Endothelial cell (in vitro differentiated cells): ENCODE results near the gene FZR1. TPM values are rescaled to one million over a fixed set of nuclear protein-coding genes. Genes with fewer than 3 reads are reported as not detected.

Experiments
- DNase-seq: peaks from one replicate; pipeline ENCODE4 v3.0.0; 2021; ENCODE audit warnings: low spot score
- H3K27ac Mint-ChIP-seq: one replicate; pipeline ENCODE4 v1.8.0; 2021; ENCODE audit warnings: mixed read lengths, inconsistent platforms; ENCODE audit not compliant: unreplicated experiment
- H3K27me3 Mint-ChIP-seq: one replicate; pipeline ENCODE4 v1.8.0; 2021; ENCODE audit warnings: mild to moderate bottlenecking, moderate library complexity, mixed read lengths, inconsistent platforms; ENCODE audit not compliant: unreplicated experiment
- H3K36me3 Mint-ChIP-seq: one replicate; pipeline ENCODE4 v1.8.0; 2021; ENCODE audit warnings: mild to moderate bottlenecking, low read depth, mixed read lengths, inconsistent platforms; ENCODE audit not compliant: unreplicated experiment
- H3K4me1 Mint-ChIP-seq: one replicate; pipeline ENCODE4 v1.8.0; 2021; ENCODE audit warnings: mild to moderate bottlenecking, mixed read lengths, inconsistent platforms; ENCODE audit not compliant: unreplicated experiment
- H3K4me3 Mint-ChIP-seq: one replicate; pipeline ENCODE4 v1.8.0; 2021; ENCODE audit warnings: mild to moderate bottlenecking, mixed read lengths, inconsistent platforms; ENCODE audit not compliant: unreplicated experiment
- H3K9me3 Mint-ChIP-seq: one replicate; pipeline ENCODE4 v1.8.0; 2021; ENCODE audit warnings: mixed read lengths, inconsistent platforms; ENCODE audit not compliant: unreplicated experiment
- CTCF ChIP-seq: fragments of 200-600 bp; sonication (generic); IDR thresholded peaks from one replicate; pipeline ENCODE4 v1.5.0; 2021; ENCODE audit warnings: antibody characterized with exemption; ENCODE audit not compliant: unreplicated experiment
- total RNA-seq: library from RNA; stranded (reverse); fragmentation: NEBNext Ultra II Directional; extraction: Animal tissue kit (Norgen Biotek cat#: 25700); gene quantifications from one replicate; pipeline ENCODE4 v1.2.1, GENCODE V29; 2021; ENCODE audit not compliant: unreplicated experiment

FZR1 gene
- total RNA-seq, 1 donor from 2014 or later, result 38.9 TPM

- Mint-ChIP-seq H3K9me3 (no peaks in the 10 kb centered on the region), H3K27me3 (peaks cover 23% of the 10 kb centered on the region), H3K27ac (no peak overlapping the region), H3K4me3 (peak overlapping the region; percentile 84), H3K36me3 (peaks cover 12% of the 10 kb centered on the region), H3K4me1 (peaks cover 12% of the 10 kb centered on the region)
- DNase-seq, result peak; percentile 91
- TF ChIP-seq CTCF, result no peak
Observed at GRCh38 chr19:3573858-3574637, 67.9 kb downstream of the FZR1 start.

- Mint-ChIP-seq H3K9me3 (no peaks in the 10 kb centered on the region), H3K36me3 (peaks cover 12% of the 10 kb centered on the region), H3K27me3 (peaks cover 30% of the 10 kb centered on the region), H3K4me3 (peak overlapping the region; percentile 79), H3K4me1 (peaks cover 12% of the 10 kb centered on the region), H3K27ac (peak overlapping the region; percentile 13)
- TF ChIP-seq CTCF, result no peak
- DNase-seq, result peak; percentile 49
Observed at GRCh38 chr19:3575260-3575741, 69.2 kb downstream of the FZR1 start.

- Mint-ChIP-seq H3K9me3 (no peaks in the 10 kb centered on the region), H3K36me3 (peaks cover 12% of the 10 kb centered on the region)
- no peak for DNase-seq
Observed at GRCh38 chr19:3575949-3576673, 70.0 kb downstream of the FZR1 start.

GRCh38 chr19:3576696-3577443, 70.8 kb downstream of the FZR1 start:
- TF ChIP-seq CTCF, result no peak
- Mint-ChIP-seq H3K27ac (no peak overlapping the region), H3K4me1 (peaks cover 11% of the 10 kb centered on the region), H3K27me3 (peaks cover 26% of the 10 kb centered on the region), H3K36me3 (peaks cover 12% of the 10 kb centered on the region), H3K4me3 (peak overlapping the region; percentile 31), H3K9me3 (no peaks in the 10 kb centered on the region)
- peak; percentile 42 for DNase-seq

More at GRCh38 chr19:3575949-3576673, 70.0 kb downstream of the FZR1 start:
- H3K4me1 Mint-ChIP-seq, result peaks cover 12% of the 10 kb centered on the region
- peaks cover 31% of the 10 kb centered on the region for H3K27me3 Mint-ChIP-seq
- no peak for TF ChIP-seq CTCF
- no peak overlapping the region for H3K27ac Mint-ChIP-seq
- peak overlapping the region; percentile 31 for H3K4me3 Mint-ChIP-seq
